ENCODE measurements around the gene ACR.

Gene ACR

GRCh38 chr22:50710221-50710620 lies 27.8 kb upstream of the ACR start:
- Histone ChIP-seq H3K4me1 (ENCODE audit: control insufficient read depth in 1 of 2, insufficient read depth in 1 of 2, low read depth in 1 of 2, low read length in 1 of 2) (no peaks in the 10 kb centered on the region), H3K36me3 (no peaks in the 10 kb centered on the region), H3K27ac (no peak overlapping the region), H3K9me3 (no peaks in the 10 kb centered on the region), H3K4me3 (ENCODE audit: low read depth in 1 of 2, low read length in 1 of 2) (no peak overlapping the region), H3K27me3 (no peaks in the 10 kb centered on the region)
- no peak for TF ChIP-seq CTCF (IDR thresholded peaks at IDR 0.05)

- H3K27ac ChIP-seq: no peak overlapping the region
- no peaks in the 10 kb centered on the region for H3K27me3 ChIP-seq
- TF ChIP-seq CTCF (IDR thresholded peaks at IDR 0.05): no peak
- no peaks in the 10 kb centered on the region for H3K4me1 ChIP-seq (ENCODE audit: control insufficient read depth in 1 of 2, insufficient read depth in 1 of 2, low read depth in 1 of 2, low read length in 1 of 2)
- no peaks in the 10 kb centered on the region for H3K36me3 ChIP-seq
- H3K4me3 ChIP-seq (ENCODE audit: low read depth in 1 of 2, low read length in 1 of 2): no peak overlapping the region
- H3K9me3 ChIP-seq: no peaks in the 10 kb centered on the region
These were observed 27.1 kb upstream of the ACR start for GRCh38 chr22:50710886-50711285.

- Histone ChIP-seq H3K9me3 (no peaks in the 10 kb centered on the region), H3K4me1 (ENCODE audit: control insufficient read depth in 1 of 2, insufficient read depth in 1 of 2, low read depth in 1 of 2, low read length in 1 of 2) (no peaks in the 10 kb centered on the region), H3K27me3 (no peaks in the 10 kb centered on the region), H3K27ac (no peak overlapping the region), H3K36me3 (no peaks in the 10 kb centered on the region), H3K4me3 (ENCODE audit: low read depth in 1 of 2, low read length in 1 of 2) (no peak overlapping the region)
- no peak for TF ChIP-seq CTCF (IDR thresholded peaks at IDR 0.05)
These were observed 26.3 kb upstream of the ACR start for GRCh38 chr22:50711446-50712340.

- Histone ChIP-seq H3K27ac (no peak overlapping the region), H3K36me3 (no peaks in the 10 kb centered on the region), H3K4me3 (ENCODE audit: low read depth in 1 of 2, low read length in 1 of 2) (no peak overlapping the region), H3K9me3 (no peaks in the 10 kb centered on the region), H3K27me3 (no peaks in the 10 kb centered on the region), H3K4me1 (ENCODE audit: control insufficient read depth in 1 of 2, insufficient read depth in 1 of 2, low read depth in 1 of 2, low read length in 1 of 2) (no peaks in the 10 kb centered on the region)
- TF ChIP-seq CTCF (IDR thresholded peaks at IDR 0.05): no peak
These were observed 25.5 kb upstream of the ACR start for GRCh38 chr22:50712341-50713007.

GRCh38 chr22:50713008-50713385 lies 25.0 kb upstream of the ACR start:
- TF ChIP-seq CTCF (IDR thresholded peaks at IDR 0.05): no peak
- no peaks in the 10 kb centered on the region for H3K27me3 ChIP-seq
- H3K4me3 ChIP-seq (ENCODE audit: low read depth in 1 of 2, low read length in 1 of 2): no peak overlapping the region
- no peak overlapping the region for H3K27ac ChIP-seq
- no peaks in the 10 kb centered on the region for H3K4me1 ChIP-seq (ENCODE audit: control insufficient read depth in 1 of 2, insufficient read depth in 1 of 2, low read depth in 1 of 2, low read length in 1 of 2)
- H3K36me3 ChIP-seq: no peaks in the 10 kb centered on the region
- H3K9me3 ChIP-seq: no peaks in the 10 kb centered on the region

All from neutrophil (primary cell).